DMS 273 (cell line): Measurements from ENCODE around the gene GOLGA8M.
"Not testable (repeated sequence)": the region's sequence is repeated elsewhere in the genome, so short reads cannot be mapped to it uniquely, and the experiment has no call there.

Source experiments
- DNase-seq: peaks from one replicate; lab custom pipeline; 2025; ENCODE audit not compliant: unreplicated experiment; lab: John Stamatoyannopoulos, UW

Gene GOLGA8M

GRCh38 chr15:28712270-28712669 is at the start of gene GOLGA8M:
TSS of gene GOLGA8M (minus strand) at chr15:28712421. CDS start at chr15:28712323, 98 bp downstream.
- DNase-seq, result not testable (repeated sequence)

- not testable (repeated sequence) for DNase-seq
Observed at GRCh38 chr15:28742890-28743289, 30.7 kb upstream of the GOLGA8M start.

GRCh38 chr15:28738590-28739292 is 26.5 kb upstream of the GOLGA8M start:
- DNase-seq, result not testable (repeated sequence)

GRCh38 chr15:28738200-28738561 is 26.0 kb upstream of the GOLGA8M start:
- DNase-seq, result not testable (repeated sequence)

- DNase-seq, result peak; percentile 26
Observed at GRCh38 chr15:28737521-28738199, 25.4 kb upstream of the GOLGA8M start.

- peak; percentile 1 for DNase-seq
Observed at GRCh38 chr15:28728061-28728460, 15.8 kb upstream of the GOLGA8M start.

- not testable (repeated sequence) for DNase-seq
Observed at GRCh38 chr15:28727026-28727425, 14.8 kb upstream of the GOLGA8M start.

- DNase-seq, result no peak
Observed at GRCh38 chr15:28726102-28726501, 13.9 kb upstream of the GOLGA8M start.

GRCh38 chr15:28725556-28725955 is 13.3 kb upstream of the GOLGA8M start:
- DNase-seq, result no peak

GRCh38 chr15:28723986-28724385 is 11.8 kb upstream of the GOLGA8M start:
- not testable (repeated sequence) for DNase-seq

GRCh38 chr15:28719626-28720025 is 7.4 kb upstream of the GOLGA8M start:
- DNase-seq, result not testable (repeated sequence)

- not testable (repeated sequence) for DNase-seq
Observed at GRCh38 chr15:28718576-28718975, 6.4 kb upstream of the GOLGA8M start.

GRCh38 chr15:28714176-28714575 is 2.0 kb upstream of the GOLGA8M start:
- DNase-seq, result not testable (repeated sequence)

- DNase-seq, result not testable (repeated sequence)
Observed at GRCh38 chr15:28703927-28704326, 8.3 kb downstream of the GOLGA8M start.

- peak; percentile 18 for DNase-seq
Observed at GRCh38 chr15:28702427-28702826, 9.8 kb downstream of the GOLGA8M start.

- DNase-seq, result not testable (repeated sequence)
Observed at GRCh38 chr15:28694006-28694751, 18.0 kb downstream of the GOLGA8M start.

GRCh38 chr15:28693021-28693420 is 19.2 kb downstream of the GOLGA8M start:
- DNase-seq, result not testable (repeated sequence)

- not testable (repeated sequence) for DNase-seq
Observed at GRCh38 chr15:28673533-28673932, 38.7 kb downstream of the GOLGA8M start.

- DNase-seq, result not testable (repeated sequence)
Observed at GRCh38 chr15:28672122-28672521, 40.1 kb downstream of the GOLGA8M start.

- DNase-seq, result not testable (repeated sequence)
Observed at GRCh38 chr15:28666402-28666801, 45.8 kb downstream of the GOLGA8M start.

GRCh38 chr15:28664575-28664974 is 47.6 kb downstream of the GOLGA8M start:
- not testable (repeated sequence) for DNase-seq

- not testable (repeated sequence) for DNase-seq
Observed at GRCh38 chr15:28663717-28664116, 48.5 kb downstream of the GOLGA8M start.
